ENCODE measurements around the gene GOLGA6L7. TPM values are rescaled to one million over a fixed set of nuclear protein-coding genes. Genes with fewer than 3 reads are reported as not detected.

The GOLGA6L7 gene
- total and polyA plus RNA-seq, 9 of the 15 experiments (the other 6 are each of a cell fraction or from before 2014, with no cell fraction given) = 0.11 to 0.14 (median 0.11) TPM; not detected in 6

GRCh38 chr15:28873585-28874190 lies 25.2 kb upstream of the GOLGA6L7 start:
- DNase-seq (ENCODE audit: extremely low read depth in 1 of 4, low spot score in 3 of 4) = no peak
- 44% methylated on average over 9 of the region's 10 CpGs for WGBS (ENCODE audit: insufficient coverage, low coverage, missing lambda C conversion rate)
- Histone ChIP-seq H3K4me1 (replicated peaks in 1 of 2; ENCODE audit: control insufficient read depth in 2 of 2, insufficient read depth in 2 of 2, low read length in 2 of 2) (peaks cover 0 to 8% of the 10 kb centered on the region in 2 experiments; a peak in 1 of 5 replicates), H3K9me3 (replicated peaks; ENCODE audit: control insufficient read depth, insufficient read depth, low read depth, low read length) (no peaks in the 10 kb centered on the region), H2AFZ (ENCODE audit: low read depth, low read length) (peak overlapping the region; percentile 32; the same call in 1 of the 2 replicates), H3K4me3 (no peak overlapping the region), H3K27me3 (ENCODE audit: control insufficient read depth in 2 of 2, insufficient read depth in 2 of 2, low read length in 2 of 2) (no peaks in the 10 kb centered on the region), H3K79me2 (ENCODE audit: control insufficient read depth, insufficient read depth, low read length) (no peaks in the 10 kb centered on the region), H3K9me1 (ENCODE audit: control insufficient read depth, insufficient read depth, low read length) (no peaks in the 10 kb centered on the region), H4K20me1 (replicated peaks; ENCODE audit: control insufficient read depth, insufficient read depth, low read length) (no peaks in the 10 kb centered on the region), H3K36me3 (ENCODE audit: control insufficient read depth, insufficient read depth, low read length) (no peaks in the 10 kb centered on the region), H3K27ac (ENCODE audit: extremely low read depth, low read depth, low read length) (no peak overlapping the region), H3K9ac (ENCODE audit: insufficient read depth in 1 of 2, low read depth in 2 of 2, low read length in 2 of 2) (no peak overlapping the region; a peak in 1 of 4 replicates), H3K4me2 (ENCODE audit: insufficient read depth, low read length) (no peak overlapping the region)
- ChIA-PET POLR2A (interaction anchor here (0.5 to 0.9 kb wide), 2 partner anchors 10 to 36 kb away, joined by 3 read pairs; no protein-coding TSS in a partner anchor), CTCF (ENCODE audit: low intra/inter-chr PET ratio) (no interaction called here)
- FAIRE-seq = no peak
- in situ Hi-C loops (cut with MboI) (no loop called here), intact Hi-C loops (cut with micrococcal nuclease) (no loop called here)
- ATAC-seq = no peak
- no TSS peak for BruUV-seq (replicated peaks)
- TF ChIP-seq GTF3C2 (IDR thresholded peaks at IDR 0.05; ENCODE audit: borderline replicate concordance, extremely low read depth, insufficient read length) (no peak), BRD9 (IDR thresholded peaks at IDR 0.05; ENCODE audit: low read depth, partially characterized antibody) (no peak), PHF20 (IDR thresholded peaks at IDR 0.05; ENCODE audit: partially characterized antibody) (no peak), NEUROD1 (IDR thresholded peaks at IDR 0.05; ENCODE audit: borderline replicate concordance, low read depth, low read length, partially characterized antibody) (no peak), ILK (tag; IDR thresholded peaks at IDR 0.05; ENCODE audit: borderline replicate concordance, low read depth) (no peak), HMGN3 (IDR thresholded peaks at IDR 0.05; ENCODE audit: borderline replicate concordance, extremely low read depth, insufficient read length, low read depth, low read length) (no peak), ZNF140 (CRISPR knock-in tag; IDR thresholded peaks at IDR 0.05) (no peak), POU5F1 (IDR thresholded peaks at IDR 0.05; ENCODE audit: borderline replicate concordance, low read depth, low read length, partially characterized antibody) (no peak), SOX6 (IDR thresholded peaks at IDR 0.05) (no peak), HNRNPH1 (optimal IDR thresholded peaks at IDR 0.05; ENCODE audit: low read depth, low read length) (no peak)

All from K562 (cell line).